ENCODE results near the gene TTLL5. TPM values are rescaled to one million over a fixed set of nuclear protein-coding genes. Genes with fewer than 3 reads are reported as not detected.

TTLL5 gene
- polyA plus RNA-seq, 3 donors = 4.2 to 7.2 (median 4.7) TPM

DNA sequence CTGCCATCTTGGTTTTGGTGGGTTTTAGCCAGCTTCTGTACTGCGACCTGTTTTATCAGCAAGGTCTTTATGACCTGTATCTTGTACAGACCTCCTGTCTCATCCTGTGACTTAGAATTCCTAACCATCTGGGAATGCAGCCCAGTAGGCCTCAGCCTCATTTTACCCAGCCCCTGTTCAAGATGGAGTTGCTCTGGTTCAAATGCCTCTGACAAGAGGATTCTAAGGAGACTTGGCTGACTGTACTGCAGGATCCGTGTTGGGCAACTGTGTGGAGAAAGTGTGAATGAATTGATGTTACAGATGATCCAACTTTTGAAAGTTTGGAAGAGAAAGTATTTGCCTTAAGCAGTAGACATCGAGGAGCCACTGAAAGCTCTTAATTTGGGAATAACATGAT is 91.0 kb downstream of the TTLL5 start:
- 94% methylated on average over 2 of the region's 3 CpGs for WGBS (ENCODE audit: insufficient coverage)
- Histone ChIP-seq H3K79me2 (ENCODE audit: insufficient read depth, low read length) (no peaks in the 10 kb centered on the region), H3K4me1 (ENCODE audit: control insufficient read depth in 1 of 2, insufficient read depth in 2 of 2, low read length in 2 of 2) (no peaks in the 10 kb centered on the region), H3K9me3 (replicated peaks in 1 of 2; ENCODE audit: control insufficient read depth in 1 of 2, insufficient read depth in 1 of 2, low read length in 2 of 2) (no peaks in the 10 kb centered on the region), H3K4me3 (replicated peaks in 1 of 3; ENCODE audit: low read depth in 2 of 3, low read length in 3 of 3) (no peak overlapping the region), H2AFZ (ENCODE audit: insufficient read depth, low read depth, low read length, poor library complexity, severe bottlenecking) (no peak overlapping the region), H3K4me2 (replicated peaks; ENCODE audit: extremely low read depth, low read length, poor library complexity, severe bottlenecking) (no peak overlapping the region), H3K36me3 (replicated peaks in 1 of 2; ENCODE audit: control insufficient read depth in 1 of 2, insufficient read depth in 2 of 2, low read length in 2 of 2) (peaks cover 0 to 32% of the 10 kb centered on the region in 2 donors), H4K20me1 (ENCODE audit: insufficient read depth, low read length) (no peaks in the 10 kb centered on the region), H3K27ac (ENCODE audit: low read depth in 1 of 2, low read length in 2 of 2) (no peak overlapping the region), H3K9ac (ENCODE audit: insufficient read depth, low read length, poor library complexity, severe bottlenecking) (no peak overlapping the region), H3K27me3 (ENCODE audit: control insufficient read depth in 2 of 2, insufficient read depth in 2 of 2, low read length in 2 of 2) (no peaks in the 10 kb centered on the region)
- H3K4me1 Mint-ChIP-seq = no peaks in the 10 kb centered on the region
- intact Hi-C loops (cut with micrococcal nuclease) = no loop called here
- no peak overlapping the region for H3K4me3 Mint-ChIP-seq
- DNase-seq = no peak
- H3K27ac Mint-ChIP-seq = no peak overlapping the region
- no peaks in the 10 kb centered on the region for H3K27me3 Mint-ChIP-seq (ENCODE audit: low read depth in 3 of 3)
- H3K36me3 Mint-ChIP-seq = peaks cover 29 to 45% of the 10 kb centered on the region in 2 donors
- H3K9me3 Mint-ChIP-seq = peaks cover 0 to 5% (median under 1%) of the 10 kb centered on the region in 7 donors
- TF ChIP-seq, protein P1, sequence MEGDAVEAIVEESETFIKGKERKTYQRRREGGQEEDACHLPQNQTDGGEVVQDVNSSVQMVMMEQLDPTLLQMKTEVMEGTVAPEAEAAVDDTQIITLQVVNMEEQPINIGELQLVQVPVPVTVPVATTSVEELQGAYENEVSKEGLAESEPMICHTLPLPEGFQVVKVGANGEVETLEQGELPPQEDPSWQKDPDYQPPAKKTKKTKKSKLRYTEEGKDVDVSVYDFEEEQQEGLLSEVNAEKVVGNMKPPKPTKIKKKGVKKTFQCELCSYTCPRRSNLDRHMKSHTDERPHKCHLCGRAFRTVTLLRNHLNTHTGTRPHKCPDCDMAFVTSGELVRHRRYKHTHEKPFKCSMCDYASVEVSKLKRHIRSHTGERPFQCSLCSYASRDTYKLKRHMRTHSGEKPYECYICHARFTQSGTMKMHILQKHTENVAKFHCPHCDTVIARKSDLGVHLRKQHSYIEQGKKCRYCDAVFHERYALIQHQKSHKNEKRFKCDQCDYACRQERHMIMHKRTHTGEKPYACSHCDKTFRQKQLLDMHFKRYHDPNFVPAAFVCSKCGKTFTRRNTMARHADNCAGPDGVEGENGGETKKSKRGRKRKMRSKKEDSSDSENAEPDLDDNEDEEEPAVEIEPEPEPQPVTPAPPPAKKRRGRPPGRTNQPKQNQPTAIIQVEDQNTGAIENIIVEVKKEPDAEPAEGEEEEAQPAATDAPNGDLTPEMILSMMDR (IDR thresholded peaks at IDR 0.05) = no peak

DNA sequence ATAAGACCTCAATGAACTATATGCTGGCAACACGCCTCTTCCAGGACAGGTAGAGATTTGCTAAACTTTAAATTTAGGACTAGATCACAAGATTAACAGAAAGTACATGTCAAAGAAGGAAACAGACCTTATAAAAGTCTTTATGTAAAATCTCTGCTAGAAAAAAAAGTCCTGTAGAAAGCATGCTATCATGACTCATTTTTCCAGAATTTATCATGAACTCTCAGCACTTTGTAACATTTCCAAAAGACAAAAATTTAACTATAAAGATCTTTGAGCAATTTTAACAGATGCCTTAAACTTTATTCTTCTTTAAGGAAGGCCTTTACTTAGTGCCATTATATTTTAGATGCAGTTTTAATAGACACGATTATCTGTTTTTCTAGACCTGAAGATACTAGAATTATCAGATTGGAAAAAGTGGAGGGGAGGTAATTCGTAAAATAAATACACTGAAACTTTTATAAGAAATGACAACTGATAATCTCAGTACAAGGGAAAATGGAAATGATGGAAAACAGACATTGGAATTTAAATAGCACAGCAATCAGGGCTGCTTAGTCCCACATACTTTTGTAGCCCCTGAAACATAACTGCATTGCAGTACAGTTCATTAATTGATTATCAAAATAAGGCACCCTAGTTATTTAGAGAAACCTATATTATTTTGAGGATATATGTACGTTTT is 92.0 kb downstream of the TTLL5 start:
- intact Hi-C loops (cut with micrococcal nuclease) = no loop called here
- H2AFZ ChIP-seq (ENCODE audit: insufficient read depth, low read depth, low read length, poor library complexity, severe bottlenecking) = no peak overlapping the region
- H3K79me2 ChIP-seq (ENCODE audit: insufficient read depth, low read length) = no peaks in the 10 kb centered on the region
- H3K9ac ChIP-seq (ENCODE audit: insufficient read depth, low read length, poor library complexity, severe bottlenecking) = no peak overlapping the region
- TF ChIP-seq, protein P1 (IDR thresholded peaks at IDR 0.05) = no peak
- no peak overlapping the region for H3K4me2 ChIP-seq (replicated peaks; ENCODE audit: extremely low read depth, low read length, poor library complexity, severe bottlenecking)
- H3K9me3 ChIP-seq (replicated peaks in 1 of 2; ENCODE audit: control insufficient read depth in 1 of 2, insufficient read depth in 1 of 2, low read length in 2 of 2) = no peaks in the 10 kb centered on the region
- Mint-ChIP-seq H3K27me3 (ENCODE audit: low read depth in 3 of 3) (no peaks in the 10 kb centered on the region), H3K9me3 (no peaks in the 10 kb centered on the region), H3K27ac (no peak overlapping the region), H3K4me3 (no peak overlapping the region), H3K36me3 (peaks cover 21 to 38% of the 10 kb centered on the region in 2 donors), H3K4me1 (no peaks in the 10 kb centered on the region)
- no peaks in the 10 kb centered on the region for H3K4me1 ChIP-seq (ENCODE audit: control insufficient read depth in 1 of 2, insufficient read depth in 2 of 2, low read length in 2 of 2)
- no peak overlapping the region for H3K4me3 ChIP-seq (replicated peaks in 1 of 3; ENCODE audit: low read depth in 2 of 3, low read length in 3 of 3)
- H3K27me3 ChIP-seq (ENCODE audit: control insufficient read depth in 2 of 2, insufficient read depth in 2 of 2, low read length in 2 of 2) = no peaks in the 10 kb centered on the region
- H3K36me3 ChIP-seq (replicated peaks in 1 of 2; ENCODE audit: control insufficient read depth in 1 of 2, insufficient read depth in 2 of 2, low read length in 2 of 2) = peaks cover 0 to 23% of the 10 kb centered on the region in 2 donors
- whole genome bisulfite sequencing (ENCODE audit: insufficient coverage) = no CpG with 5 or more reads among the region's 4 CpGs
- H3K27ac ChIP-seq (ENCODE audit: low read depth in 1 of 2, low read length in 2 of 2) = no peak overlapping the region
- H4K20me1 ChIP-seq (ENCODE audit: insufficient read depth, low read length) = no peaks in the 10 kb centered on the region
- DNase-seq = no peak

Measured in CD14-positive monocyte (primary cell).